CD4-positive, alpha-beta T cell treated with Interleukin-17A for 1 hour (primary cell): ENCODE data around the gene LAX1.
"Not testable (repeated sequence)": the region's sequence is repeated elsewhere in the genome, so short reads cannot be mapped to it uniquely, and the experiment has no call there.

ENCODE experiments used
- DNase-seq: peaks from one replicate; pipeline ENCODE4 v3.0.0-alpha.2; 2020

LAX1 gene

GRCh38 chr1:203769505-203770343 lies 4.7 kb downstream of the LAX1 start:
- peak; percentile 18 for DNase-seq

GRCh38 chr1:203771901-203772301 lies 6.9 kb downstream of the LAX1 start:
- no peak for DNase-seq

- no peak for DNase-seq
Measured at GRCh38 chr1:203772836-203773235, 7.9 kb downstream of the LAX1 start.

GRCh38 chr1:203776636-203777035 lies 11.7 kb downstream of the LAX1 start:
- DNase-seq: no peak

GRCh38 chr1:203777596-203777995 lies 12.6 kb downstream of the LAX1 start:
- DNase-seq: no peak

- DNase-seq: no peak
Measured at GRCh38 chr1:203778146-203778545, 13.2 kb downstream of the LAX1 start.

GRCh38 chr1:203778789-203779188 lies 13.8 kb downstream of the LAX1 start:
- no peak for DNase-seq

GRCh38 chr1:203781962-203782361 lies 17.0 kb downstream of the LAX1 start:
- no peak for DNase-seq

- DNase-seq: no peak
Measured at GRCh38 chr1:203789966-203790365, 25.0 kb downstream of the LAX1 start.

GRCh38 chr1:203791498-203791897 lies 26.5 kb downstream of the LAX1 start:
- no peak for DNase-seq

- DNase-seq: no peak
Measured at GRCh38 chr1:203792486-203792885, 27.5 kb downstream of the LAX1 start.

- not testable (repeated sequence) for DNase-seq
Measured at GRCh38 chr1:203793561-203793960, 28.6 kb downstream of the LAX1 start.

- no peak for DNase-seq
Measured at GRCh38 chr1:203794764-203795440, 29.9 kb downstream of the LAX1 start.

- peak; percentile 99 for DNase-seq
Measured at GRCh38 chr1:203795441-203796235, 30.7 kb downstream of the LAX1 start, which contains the start of the genes ZBED6 and ZC3H11A. Gene ZBED6, plus strand, starts transcription at chr1:203795623. Its CDS starts 1,900 bp downstream, at chr1:203797523. Gene ZC3H11A, plus strand, starts transcription at chr1:203795623. Its CDS starts 21,448 bp downstream, at chr1:203817071.

- peak; percentile 37 for DNase-seq
Measured at GRCh38 chr1:203796236-203796605, 31.2 kb downstream of the LAX1 start.

- DNase-seq: no peak
Measured at GRCh38 chr1:203797216-203797615, 32.2 kb downstream of the LAX1 start.

GRCh38 chr1:203797948-203798655 lies 33.1 kb downstream of the LAX1 start:
- no peak for DNase-seq

GRCh38 chr1:203799157-203799556 lies 34.2 kb downstream of the LAX1 start:
- no peak for DNase-seq

- no peak for DNase-seq
Measured at GRCh38 chr1:203799971-203800370, 35.0 kb downstream of the LAX1 start.

- no peak for DNase-seq
Measured at GRCh38 chr1:203805689-203806088, 40.7 kb downstream of the LAX1 start.

GRCh38 chr1:203807196-203807595 lies 42.2 kb downstream of the LAX1 start:
- no peak for DNase-seq

GRCh38 chr1:203813581-203814341 lies 48.8 kb downstream of the LAX1 start:
- DNase-seq: no peak
